Left forelimb (tissue), 1 donor: ENCODE results near the gene NXN.
"Not testable (repeated sequence)": the region's sequence is repeated elsewhere in the genome, so short reads cannot be mapped to it uniquely, and the experiment has no call there.

Experiments used
- DNase-seq: peaks from one replicate; pipeline ENCODE4 v3.0.0-alpha.2; 2018; ENCODE audit warnings: low spot score

The NXN gene

GRCh38 chr17:1006054-1006453, 26.5 kb upstream of the NXN start:
- peak; percentile 66 for DNase-seq

GRCh38 chr17:1005361-1005946, 25.9 kb upstream of the NXN start:
- DNase-seq: peak; percentile 82

- peak; percentile 58 for DNase-seq
Measured at GRCh38 chr17:1004769-1005295, 25.3 kb upstream of the NXN start.

GRCh38 chr17:1003972-1004768, 24.6 kb upstream of the NXN start:
- peak; percentile 34 for DNase-seq

- peak; percentile 47 for DNase-seq
Measured at GRCh38 chr17:1003633-1003971, 24.0 kb upstream of the NXN start.

GRCh38 chr17:1002771-1003555, 23.4 kb upstream of the NXN start:
- DNase-seq: peak; percentile 59

GRCh38 chr17:1002412-1002753, 22.8 kb upstream of the NXN start:
- peak; percentile 38 for DNase-seq

GRCh38 chr17:1001640-1002411, 22.2 kb upstream of the NXN start:
- DNase-seq: peak; percentile 51

- no peak for DNase-seq
Measured at GRCh38 chr17:1000597-1001461, 21.3 kb upstream of the NXN start.

GRCh38 chr17:998111-998510, 18.5 kb upstream of the NXN start:
- DNase-seq: no peak

GRCh38 chr17:996554-997344, 17.2 kb upstream of the NXN start, which contains the start of gene TIMM22:
TSS of gene TIMM22 (plus strand) at chr17:997129. CDS start at chr17:997143, 14 bp downstream.
- DNase-seq: peak; percentile 95

GRCh38 chr17:995324-995723, 15.7 kb upstream of the NXN start:
- not testable (repeated sequence) for DNase-seq

GRCh38 chr17:992933-993332, 13.4 kb upstream of the NXN start:
- no peak for DNase-seq

GRCh38 chr17:988561-988960, 9.0 kb upstream of the NXN start:
- no peak for DNase-seq

GRCh38 chr17:987931-988330, 8.4 kb upstream of the NXN start:
- DNase-seq: no peak

GRCh38 chr17:986322-986929, 6.8 kb upstream of the NXN start:
- DNase-seq: no peak

GRCh38 chr17:983921-984320, 4.3 kb upstream of the NXN start:
- no peak for DNase-seq

GRCh38 chr17:981292-981658, 1.7 kb upstream of the NXN start:
- DNase-seq: no peak

GRCh38 chr17:980406-981291, 1.1 kb upstream of the NXN start:
- peak; percentile 85 for DNase-seq
